GM12878 (cell line): Measurements from ENCODE around the gene CNTN4. TPM values are rescaled to one million over a fixed set of nuclear protein-coding genes. Genes with fewer than 3 reads are reported as not detected.

Experiments
- ATAC-seq: fragments of 200-7000 bp; cut with Tn5 transposase; 3 replicates; pipeline ENCODE4 v1.9.1; 2020; ENCODE audit warnings: mild to moderate bottlenecking, moderate library complexity
- BruUV-seq: library from RNA; stranded (reverse); fragments of 400-500 nt; replicated peaks from 2 replicates; lab custom pipeline; 2021; lab: Mats Ljungman, UMichigan
- CTCF ChIA-PET: fragments of 300-600 bp; sonication (Branson Sonifier 250); formaldehyde crosslinking; extraction: SDS; loops from one replicate; lab custom pipeline; 2021; ENCODE audit warnings: inconsistent platforms; lab: Yijun Ruan, JAX
- POLR2A ChIA-PET: fragments of 350-600 bp; formaldehyde crosslinking; extraction: SDS; loops from one replicate; lab custom pipeline; 2021; ENCODE audit warnings: inconsistent platforms; lab: Charles Lee
- RAD21 ChIA-PET: fragments of 300-600 bp; sonication (Branson Sonifier 250); formaldehyde crosslinking; loops from one replicate; lab custom pipeline; 2023; ENCODE audit warnings: antibody characterized with exemption; ENCODE audit not compliant: unreplicated experiment; lab: Charles Lee
- SMC1A ChIA-PET: fragments of 300-600 bp; sonication (Branson Sonifier 250); formaldehyde crosslinking; loops from one replicate; lab custom pipeline; 2023; ENCODE audit not compliant: unreplicated experiment, uncharacterized antibody; lab: Charles Lee
- DNase-seq: peaks from one replicate; pipeline ENCODE4 v3.0.0-alpha.2; 2011; ENCODE audit warnings: low read depth, low spot score
- FAIRE-seq: peaks from 3 replicates; lab custom pipeline; 2011; peaks lifted over from hg19 to GRCh38; lab: Jason Lieb, UNC
- H2AFZ ChIP-seq: 2 replicates; pipeline ENCODE4 v1.6.0; 2011; ENCODE audit warnings: low read depth, low read length, control low read depth; ENCODE audit not compliant: control insufficient read depth
- H3K27ac ChIP-seq: 2 replicates; pipeline ENCODE4 v1.5.1; 2011; ENCODE audit warnings: control low read depth; ENCODE audit not compliant: control insufficient read depth, insufficient read depth
- H3K27me3 ChIP-seq, 2 experiments: replicated peaks in 1 of 2; 2 replicates each; pipeline versions ENCODE4 v1.6.0 to v1.6.1; 2011; ENCODE audit warnings: low read length in 1 of 2; ENCODE audit not compliant: control insufficient read depth in 2 of 2, insufficient read depth in 2 of 2
- H3K36me3 ChIP-seq, 2 experiments: 2 replicates each; pipeline ENCODE4 v1.5.1; 2011; ENCODE audit warnings: low read length in 1 of 2; ENCODE audit not compliant: control insufficient read depth in 2 of 2, insufficient read depth in 2 of 2
- H3K4me1 ChIP-seq: 2 replicates; pipeline ENCODE4 v1.6.1; 2011; ENCODE audit warnings: mild to moderate bottlenecking, low read length, moderate library complexity, mixed read lengths; ENCODE audit not compliant: control insufficient read depth, insufficient read depth
- H3K4me2 ChIP-seq: 2 replicates; pipeline ENCODE4 v1.6.0; 2011; ENCODE audit warnings: control low read depth; ENCODE audit not compliant: control insufficient read depth, insufficient read depth
- H3K4me3 ChIP-seq: fragments of 200-600 bp; sonication (generic); 2 replicates; pipeline ENCODE4 v1.5.1; 2016
- H3K79me2 ChIP-seq: 2 replicates; pipeline ENCODE4 v1.6.0; 2011; ENCODE audit warnings: low read length; ENCODE audit not compliant: control insufficient read depth, insufficient read depth
- H3K9ac ChIP-seq: 2 replicates; pipeline ENCODE4 v1.8.0; 2011; ENCODE audit warnings: low read length, control low read depth, mixed read lengths; ENCODE audit not compliant: control insufficient read depth, insufficient read depth
- H3K9me3 ChIP-seq: replicated peaks from 3 replicates; pipeline ENCODE4 v1.5.1; 2011; ENCODE audit warnings: mild to moderate bottlenecking, low read length; ENCODE audit not compliant: control insufficient read depth, insufficient read depth
- H4K20me1 ChIP-seq: 2 replicates; pipeline ENCODE4 v1.6.0; 2011; ENCODE audit not compliant: control insufficient read depth, insufficient read depth
- ASH2L ChIP-seq: fragments of 300-600, 200-600 bp; sonication (generic); IDR thresholded peaks from 2 replicates; pipeline ENCODE4 v1.6.1; 2017; ENCODE audit warnings: low read depth, mild to moderate bottlenecking, borderline replicate concordance
- CHD4 ChIP-seq: fragments of 200-600 bp; sonication (generic); IDR thresholded peaks from 2 replicates; pipeline ENCODE4 v1.6.1; 2016; ENCODE audit warnings: mild to moderate bottlenecking
- ETV6 ChIP-seq, 2 experiments: fragments of 450-650 bp in 1 of 2; IDR thresholded peaks in 1 of 2; conservative IDR thresholded peaks in 1 of 2; 2 replicates each; pipeline ENCODE4 v1.6.1; 2014; ENCODE audit warnings: antibody characterized with exemption in 1 of 2, borderline replicate concordance in 1 of 2, low read depth in 1 of 2, mild to moderate bottlenecking in 1 of 2, moderate library complexity in 1 of 2
- FOS ChIP-seq: IDR thresholded peaks from 3 replicates; pipeline ENCODE4 v1.6.1; 2011; ENCODE audit warnings: borderline replicate concordance; ENCODE audit not compliant: insufficient read length; ENCODE audit errors: extremely low read depth
- HDAC2 ChIP-seq: fragments of 200-600 bp; sonication (generic); IDR thresholded peaks from 2 replicates; pipeline ENCODE4 v1.6.1; 2017
- PRDM15 ChIP-seq: fragments of 450-650 bp; formaldehyde crosslinking; IDR thresholded peaks from 2 replicates; pipeline ENCODE4 v1.4.0; 2020; ENCODE audit warnings: mild to moderate bottlenecking, moderate library complexity
- YBX1 ChIP-seq: fragments of 450-650 bp; IDR thresholded peaks from 2 replicates; pipeline ENCODE4 v1.6.1; 2016; ENCODE audit warnings: antibody characterized with exemption
- ZNF592 ChIP-seq: fragments of 450-650 bp; IDR thresholded peaks from 2 replicates; pipeline ENCODE4 v1.6.1; 2017; ENCODE audit warnings: mild to moderate bottlenecking, moderate library complexity
- WGBS: methylation state at CpG from one replicate; pipeline ENCODE4 v1.1.6; 2016; ENCODE audit warnings: low lambda C conversion rate; ENCODE audit not compliant: insufficient replicate concordance, insufficient coverage; ENCODE audit errors: missing lambda C conversion rate; 5-methylcytosine and 5-hydroxymethylcytosine counted together
- in situ Hi-C: fragments of 300-500 bp; cut with MboI; formaldehyde crosslinking; loops from 9 replicates; pipeline ENCODE4 v1.14.3; 2018; ENCODE audit warnings: mixed read lengths
- intact Hi-C: fragments of 100-400 bp; cut with micrococcal nuclease; formaldehyde crosslinking; loops from one replicate; pipeline ENCODE4 v1.14.2; 2022; ENCODE audit not compliant: unreplicated experiment
- polyA plus RNA-seq, 11 experiments: library from polyadenylated mRNA; depleted of rRNA in 4 of 11; unstranded in 6 of 11; stranded (reverse) in 5 of 11; fragments of >200 nt; fragmentation: Nextera tagmentation in 4 of 11; fragmentation: Illumina TruSeq in 1 of 11; extraction: Ambion mirVana in 4 of 11; extraction: Trizol in 1 of 11; gene quantifications; 1 replicate in 1 of 11; 2 replicates in 10 of 11; pipeline versions ENCODE4 v1.2.1 to v1.2.3, GENCODE V29; 2011 to 2016; ENCODE audit warnings: inconsistent platforms in 2 of 11, missing spikeins in 2 of 11, low read depth in 1 of 11
- total RNA-seq, 4 experiments: library from RNA; depleted of rRNA in 3 of 4; stranded (reverse); fragments of >200 nt in 3 of 4; fragmentation: Illumina TruSeq in 1 of 4; extraction: Trizol in 1 of 4; gene quantifications; 2 replicates each; pipeline versions ENCODE4 v1.2.1 to v1.2.3, GENCODE V29; 2013 to 2021
- TF ChIP-seq, protein P1 (sequence below): IDR thresholded peaks from 2 replicates; pipeline ENCODE4 v1.6.1; 2011; ENCODE audit warnings: low read depth, mild to moderate bottlenecking, low read length, moderate library complexity, borderline replicate concordance; ENCODE audit errors: extremely low read depth
- TF ChIP-seq, protein P2 (sequence below): fragments of 450-650 bp; IDR thresholded peaks from 2 replicates; pipeline ENCODE4 v1.6.1; 2016; ENCODE audit warnings: mild to moderate bottlenecking, moderate library complexity, borderline replicate concordance

Gene CNTN4
- total and polyA plus RNA-seq, 10 of the 15 experiments (the other 5 are each of a cell fraction or from before 2014, with no cell fraction given), result 0.05 to 0.43 (median 0.15) TPM; not detected in 1

GRCh38 chr3:2446146-2446545, 347.5 kb downstream of the CNTN4 start (continued):
- TF ChIP-seq ZNF592, result no peak

DNA sequence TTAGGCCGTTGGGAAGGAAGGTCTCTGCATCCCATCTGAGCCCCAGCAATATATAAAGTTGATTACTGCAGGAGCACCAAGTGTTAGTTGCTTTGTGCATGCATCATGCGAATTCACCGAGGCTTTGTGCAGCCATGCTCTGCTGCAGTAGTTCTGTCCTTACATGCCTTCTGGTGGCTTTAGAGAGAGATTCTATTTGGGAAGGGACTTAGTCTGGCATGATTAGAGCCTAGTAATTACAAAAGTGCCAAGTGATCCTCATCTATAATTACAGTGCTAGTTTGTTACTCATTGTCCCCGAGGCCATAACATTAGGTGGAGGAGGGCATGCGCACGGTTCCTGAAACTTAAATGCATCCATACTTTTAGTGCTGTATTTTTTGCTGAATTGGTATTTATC, 353.6 kb downstream of the CNTN4 start:
- no peaks in the 10 kb centered on the region for H3K36me3 ChIP-seq
- no peaks in the 10 kb centered on the region for H3K27me3 ChIP-seq
- H3K4me1 ChIP-seq, result no peaks in the 10 kb centered on the region
- no peak overlapping the region for H3K27ac ChIP-seq
- no peaks in the 10 kb centered on the region for H3K79me2 ChIP-seq
- intact Hi-C loops, result no loop called here
- H4K20me1 ChIP-seq, result no peaks in the 10 kb centered on the region
- 74% methylated on average over 6 of the region's 6 CpGs for WGBS
- CTCF ChIA-PET, result no interaction called here
- ATAC-seq (no peak), FAIRE-seq (no peak), DNase-seq (no peak)
- RAD21 ChIA-PET, result no interaction called here
- SMC1A ChIA-PET, result no interaction called here
- no peak overlapping the region for H3K4me3 ChIP-seq
- no peaks in the 10 kb centered on the region for H3K9me3 ChIP-seq
- BruUV-seq, result no TSS peak
- H2AFZ ChIP-seq, result no peak overlapping the region
- in situ Hi-C loops, result no loop called here
- no peak overlapping the region for H3K9ac ChIP-seq
- H3K4me2 ChIP-seq, result no peak overlapping the region
- POLR2A ChIA-PET, result no interaction called here
- TF ChIP-seq ASH2L, result no peak
- TF ChIP-seq, protein P1, sequence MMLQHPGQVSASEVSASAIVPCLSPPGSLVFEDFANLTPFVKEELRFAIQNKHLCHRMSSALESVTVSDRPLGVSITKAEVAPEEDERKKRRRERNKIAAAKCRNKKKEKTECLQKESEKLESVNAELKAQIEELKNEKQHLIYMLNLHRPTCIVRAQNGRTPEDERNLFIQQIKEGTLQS, result no peak
- TF ChIP-seq CHD4, result no peak
- TF ChIP-seq, protein P2, sequence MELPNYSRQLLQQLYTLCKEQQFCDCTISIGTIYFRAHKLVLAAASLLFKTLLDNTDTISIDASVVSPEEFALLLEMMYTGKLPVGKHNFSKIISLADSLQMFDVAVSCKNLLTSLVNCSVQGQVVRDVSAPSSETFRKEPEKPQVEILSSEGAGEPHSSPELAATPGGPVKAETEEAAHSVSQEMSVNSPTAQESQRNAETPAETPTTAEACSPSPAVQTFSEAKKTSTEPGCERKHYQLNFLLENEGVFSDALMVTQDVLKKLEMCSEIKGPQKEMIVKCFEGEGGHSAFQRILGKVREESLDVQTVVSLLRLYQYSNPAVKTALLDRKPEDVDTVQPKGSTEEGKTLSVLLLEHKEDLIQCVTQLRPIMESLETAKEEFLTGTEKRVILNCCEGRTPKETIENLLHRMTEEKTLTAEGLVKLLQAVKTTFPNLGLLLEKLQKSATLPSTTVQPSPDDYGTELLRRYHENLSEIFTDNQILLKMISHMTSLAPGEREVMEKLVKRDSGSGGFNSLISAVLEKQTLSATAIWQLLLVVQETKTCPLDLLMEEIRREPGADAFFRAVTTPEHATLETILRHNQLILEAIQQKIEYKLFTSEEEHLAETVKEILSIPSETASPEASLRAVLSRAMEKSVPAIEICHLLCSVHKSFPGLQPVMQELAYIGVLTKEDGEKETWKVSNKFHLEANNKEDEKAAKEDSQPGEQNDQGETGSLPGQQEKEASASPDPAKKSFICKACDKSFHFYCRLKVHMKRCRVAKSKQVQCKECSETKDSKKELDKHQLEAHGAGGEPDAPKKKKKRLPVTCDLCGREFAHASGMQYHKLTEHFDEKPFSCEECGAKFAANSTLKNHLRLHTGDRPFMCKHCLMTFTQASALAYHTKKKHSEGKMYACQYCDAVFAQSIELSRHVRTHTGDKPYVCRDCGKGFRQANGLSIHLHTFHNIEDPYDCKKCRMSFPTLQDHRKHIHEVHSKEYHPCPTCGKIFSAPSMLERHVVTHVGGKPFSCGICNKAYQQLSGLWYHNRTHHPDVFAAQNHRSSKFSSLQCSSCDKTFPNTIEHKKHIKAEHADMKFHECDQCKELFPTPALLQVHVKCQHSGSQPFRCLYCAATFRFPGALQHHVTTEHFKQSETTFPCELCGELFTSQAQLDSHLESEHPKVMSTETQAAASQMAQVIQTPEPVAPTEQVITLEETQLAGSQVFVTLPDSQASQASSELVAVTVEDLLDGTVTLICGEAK, result no peak
- no peak for TF ChIP-seq HDAC2
- no peak for TF ChIP-seq ETV6 (conservative IDR thresholded peaks at IDR 0.05 in 1 of 2, IDR thresholded peaks at IDR 0.05 in 1 of 2; ENCODE audit: borderline replicate concordance in 1 of 2, low read depth in 1 of 2)
- TF ChIP-seq FOS, result no peak
- no peak for TF ChIP-seq YBX1
- no peak for TF ChIP-seq PRDM15 (CRISPR knock-in tag)
